Endothelial cell of umbilical vein (primary cell): ENCODE data around the gene ADGRD2. TPM values are rescaled to one million over a fixed set of nuclear protein-coding genes. Genes with fewer than 3 reads are reported as not detected.

Experiments used
- BruUV-seq: library from RNA; stranded (reverse); fragments of 400-500 nt; replicated peaks from 2 replicates; lab custom pipeline; 2021; lab: Mats Ljungman, UMichigan
- CTCF ChIA-PET: fragments of 300-600, 350-600 bp; sonication (Branson Sonifier 250); formaldehyde crosslinking; loops from one replicate; lab custom pipeline; 2021; ENCODE audit warnings: antibody characterized with exemption, inconsistent platforms; lab: Charles Lee
- POLR2A ChIA-PET: fragments of 300-600, 350-600 bp; sonication (Branson Sonifier 250); formaldehyde crosslinking; loops from one replicate; lab custom pipeline; 2021; ENCODE audit warnings: antibody characterized with exemption, inconsistent platforms; lab: Charles Lee
- DNase-seq: peaks from one replicate; pipeline ENCODE4 v3.0.0-alpha.2; 2011; ENCODE audit warnings: low read depth, low spot score
- FAIRE-seq: peaks from 2 replicates; lab custom pipeline; 2011; peaks lifted over from hg19 to GRCh38; lab: Jason Lieb, UNC
- H2AFZ ChIP-seq: 2 replicates; pipeline ENCODE4 v1.6.0; 2012; ENCODE audit warnings: low read depth, low read length, control low read depth, inconsistent platforms
- H3K27ac ChIP-seq: 2 replicates; pipeline ENCODE4 v1.5.1; 2011; ENCODE audit warnings: low read depth, mild to moderate bottlenecking, control low read depth, low read length, moderate library complexity; ENCODE audit not compliant: insufficient read depth
- H3K27me3 ChIP-seq, 2 experiments: 2 replicates each; pipeline versions ENCODE4 v1.6.0 to v1.6.1; 2011; ENCODE audit warnings: low read length in 2 of 2, mixed read lengths in 1 of 2; ENCODE audit not compliant: control insufficient read depth in 2 of 2, insufficient read depth in 2 of 2
- H3K36me3 ChIP-seq, 2 experiments: 2 replicates in 1 of 2; 3 replicates in 1 of 2; pipeline ENCODE4 v1.5.1; 2011; ENCODE audit warnings: low read length in 2 of 2, mild to moderate bottlenecking in 1 of 2, moderate library complexity in 1 of 2; ENCODE audit not compliant: control insufficient read depth in 2 of 2, insufficient read depth in 2 of 2; ENCODE audit errors: extremely low read depth in 1 of 2
- H3K4me1 ChIP-seq: 3 replicates; pipeline ENCODE4 v1.5.1; 2011; ENCODE audit warnings: mild to moderate bottlenecking, low read length; ENCODE audit not compliant: control insufficient read depth, insufficient read depth; ENCODE audit errors: extremely low read depth
- H3K4me2 ChIP-seq: 2 replicates; pipeline ENCODE4 v1.6.1; 2011; ENCODE audit warnings: low read length, control low read depth, mixed read lengths; ENCODE audit not compliant: insufficient read depth
- H3K4me3 ChIP-seq, 3 experiments: fragments of 200-600 bp in 1 of 3; sonication (generic), shearing (Covaris generic) in 1 of 3; replicated peaks in 1 of 3; 2 replicates each; pipeline ENCODE4 v1.5.1; 2011 to 2016; ENCODE audit warnings: control low read depth in 3 of 3, low read length in 3 of 3, mild to moderate bottlenecking in 2 of 3, inconsistent platforms in 1 of 3, low read depth in 1 of 3, moderate library complexity in 1 of 3; ENCODE audit not compliant: insufficient read depth in 1 of 3
- H3K79me2 ChIP-seq: 2 replicates; pipeline ENCODE4 v1.6.0; 2012; ENCODE audit warnings: low read length, inconsistent platforms; ENCODE audit not compliant: control insufficient read depth, insufficient read depth
- H3K9ac ChIP-seq: replicated peaks from 2 replicates; pipeline ENCODE3; 2011; ENCODE audit warnings: low read length, control low read depth; ENCODE audit not compliant: insufficient read depth; ENCODE audit errors: extremely low read depth
- H3K9me1 ChIP-seq: replicated peaks from 3 replicates; pipeline ENCODE4 v1.6.0; 2011; ENCODE audit warnings: mild to moderate bottlenecking, low read length; ENCODE audit not compliant: control insufficient read depth, insufficient read depth; ENCODE audit errors: extremely low read depth
- H3K9me3 ChIP-seq: replicated peaks from 2 replicates; pipeline ENCODE4 v1.5.1; 2012; ENCODE audit warnings: low read length, inconsistent platforms; ENCODE audit not compliant: control insufficient read depth, insufficient read depth
- H4K20me1 ChIP-seq: replicated peaks from 2 replicates; pipeline ENCODE3; 2011; ENCODE audit warnings: mild to moderate bottlenecking, low read length; ENCODE audit not compliant: control insufficient read depth, insufficient read depth; ENCODE audit errors: extremely low read depth
- EZH2 ChIP-seq: IDR thresholded peaks from 2 replicates; pipeline ENCODE4 v1.6.1; 2012; ENCODE audit warnings: borderline replicate concordance, low read depth, mild to moderate bottlenecking, moderate library complexity, low read length, inconsistent platforms; ENCODE audit not compliant: severe bottlenecking
- FOS ChIP-seq: IDR thresholded peaks from 2 replicates; pipeline ENCODE4 v1.6.1; 2011; ENCODE audit warnings: mild to moderate bottlenecking, low read length, moderate library complexity, borderline replicate concordance; ENCODE audit not compliant: insufficient read depth
- GATA2 ChIP-seq: IDR thresholded peaks from 2 replicates; pipeline ENCODE4 v1.7.0; 2011; ENCODE audit warnings: low read depth, mild to moderate bottlenecking, moderate library complexity, mixed read lengths, low read length; ENCODE audit not compliant: insufficient read length, insufficient read depth
- JUN ChIP-seq: IDR thresholded peaks from 2 replicates; pipeline ENCODE4 v1.6.1; 2011; ENCODE audit warnings: borderline replicate concordance, low read depth; ENCODE audit not compliant: insufficient read length, insufficient read depth
- MYC ChIP-seq: IDR thresholded peaks from one replicate; pipeline ENCODE4 v1.6.1; 2011; ENCODE audit warnings: mild to moderate bottlenecking, low read depth, low read length
- POLR2A ChIP-seq: IDR thresholded peaks from 2 replicates; pipeline ENCODE4 v1.6.1; 2012; ENCODE audit warnings: low read depth, mild to moderate bottlenecking, control low read depth, low read length
- POLR2AphosphoS5 ChIP-seq: IDR thresholded peaks from 2 replicates; pipeline ENCODE4 v1.6.1; 2012; ENCODE audit warnings: low read depth, mild to moderate bottlenecking, control low read depth, low read length, moderate library complexity; ENCODE audit not compliant: insufficient read depth
- dilution Hi-C: fragments of 300-500 bp; cut with MboI; formaldehyde crosslinking; loops from one replicate; pipeline ENCODE4 v1.15.0; 2019; ENCODE audit warnings: low sequenced_read_pairs; ENCODE audit not compliant: extremely low pct_ligation_motif_present
- intact Hi-C: fragments of 100-400 bp; cut with micrococcal nuclease; formaldehyde crosslinking; loops from one replicate; pipeline ENCODE4 v1.10.0; 2022
- polyA plus RNA-seq, 4 experiments: library from polyadenylated mRNA; depleted of rRNA in 3 of 4; stranded (reverse) in 3 of 4; unstranded in 1 of 4; fragments of >200 nt; gene quantifications; 2 replicates each; pipeline versions ENCODE4 v1.2.1 to v1.2.3, GENCODE V29; 2011 to 2012; ENCODE audit warnings: missing spikeins in 1 of 4
- total RNA-seq: library from RNA; stranded (reverse); gene quantifications from 2 replicates; pipeline ENCODE4 v1.2.3, GENCODE V29; 2021
- TF ChIP-seq, protein P1 (sequence below): IDR thresholded peaks from 2 replicates; pipeline ENCODE4 v1.6.1; 2011; ENCODE audit not compliant: insufficient read depth, insufficient read length

ADGRD2 gene
- total and polyA plus RNA-seq, 2 donors (not counting 3 experiments of a cell fraction or from before 2014, with no cell fraction given) = not detected

GRCh38 chr9:124439686-124440243 is 10.5 kb upstream of the ADGRD2 start:
- no peak for TF ChIP-seq EZH2
- no peak for TF ChIP-seq POLR2AphosphoS5
- TF ChIP-seq GATA2 = no peak
- TF ChIP-seq, protein P1, sequence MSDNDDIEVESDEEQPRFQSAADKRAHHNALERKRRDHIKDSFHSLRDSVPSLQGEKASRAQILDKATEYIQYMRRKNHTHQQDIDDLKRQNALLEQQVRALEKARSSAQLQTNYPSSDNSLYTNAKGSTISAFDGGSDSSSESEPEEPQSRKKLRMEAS = no peak
- TF ChIP-seq FOS = no peak
- TF ChIP-seq JUN = no peak
- intact Hi-C loops (no loop called here), dilution Hi-C loops (no loop called here)
- no peak overlapping the region for H3K4me3 ChIP-seq
- no peaks in the 10 kb centered on the region for H3K4me1 ChIP-seq
- no peaks in the 10 kb centered on the region for H3K79me2 ChIP-seq
- H3K9me3 ChIP-seq = no peaks in the 10 kb centered on the region
- peaks cover 0 to 2% of the 10 kb centered on the region in 2 experiments for H3K27me3 ChIP-seq
- no TSS peak for BruUV-seq
- DNase-seq (no peak), FAIRE-seq (no peak)
- H3K4me2 ChIP-seq = no peak overlapping the region
- ChIA-PET POLR2A (no interaction called here), CTCF (no interaction called here)
- H4K20me1 ChIP-seq = no peaks in the 10 kb centered on the region
- H3K9ac ChIP-seq = no peak overlapping the region
- no peak overlapping the region for H2AFZ ChIP-seq
- H3K27ac ChIP-seq = no peak overlapping the region
- no peaks in the 10 kb centered on the region for H3K9me1 ChIP-seq
- H3K36me3 ChIP-seq = no peaks in the 10 kb centered on the region

DNA sequence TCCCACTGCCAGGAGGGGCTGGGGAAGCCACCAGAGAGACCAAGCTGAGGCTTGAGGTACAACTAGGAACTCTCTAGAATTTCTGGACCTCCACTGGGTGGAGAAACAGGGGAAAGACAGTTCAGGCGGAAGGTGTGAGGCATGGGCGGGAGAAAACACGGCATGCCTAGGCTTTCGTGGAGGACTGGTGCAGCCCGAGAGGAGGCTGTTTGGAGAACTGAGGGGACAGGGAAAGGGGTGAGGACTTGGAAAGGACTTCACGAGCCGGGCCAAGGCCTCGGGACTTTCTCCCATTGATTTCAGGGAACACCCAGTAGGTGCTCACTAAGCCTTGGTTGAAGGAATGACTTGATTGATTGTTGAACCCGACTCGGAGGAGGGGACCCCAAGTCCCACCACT is 9.5 kb upstream of the ADGRD2 start:
- ChIA-PET CTCF (interaction anchor here (0.6 kb wide), 1 partner anchor 69 kb away, joined by 3 read pairs; no protein-coding TSS in a partner anchor), POLR2A (no interaction called here)
- no peaks in the 10 kb centered on the region for H4K20me1 ChIP-seq
- dilution Hi-C loops (no loop called here), intact Hi-C loops (no loop called here)
- H3K9me1 ChIP-seq = no peaks in the 10 kb centered on the region
- no peak overlapping the region for H3K4me2 ChIP-seq
- FAIRE-seq (no peak), DNase-seq (no peak)
- no peaks in the 10 kb centered on the region for H3K4me1 ChIP-seq
- H3K4me3 ChIP-seq = no peak overlapping the region
- no peaks in the 10 kb centered on the region for H3K79me2 ChIP-seq
- no peak overlapping the region for H3K27ac ChIP-seq
- no peak overlapping the region for H3K9ac ChIP-seq
- TF ChIP-seq POLR2A (no peak), MYC (no peak), FOS (no peak)
- BruUV-seq = no TSS peak
- H3K27me3 ChIP-seq = peaks cover 0 to 2% of the 10 kb centered on the region in 2 experiments
- H3K9me3 ChIP-seq = no peaks in the 10 kb centered on the region
- H3K36me3 ChIP-seq = no peaks in the 10 kb centered on the region
- H2AFZ ChIP-seq = no peak overlapping the region
